ENCODE measurements around the gene AMPD3.

AMPD3 gene

GRCh38 chr11:10556590-10556989, 101.5 kb downstream of the AMPD3 start:
- no peak for TF ChIP-seq CTCF (conservative IDR thresholded peaks at IDR 0.05)

More at GRCh38 chr11:10556590-10556989, 101.5 kb downstream of the AMPD3 start:
- no peak overlapping the region for H3K27ac ChIP-seq
